Endothelial cell of umbilical vein (primary cell): ENCODE measurements around the gene CASD1. TPM values are rescaled to one million over a fixed set of nuclear protein-coding genes. Genes with fewer than 3 reads are reported as not detected.

Source experiments
- BruUV-seq: library from RNA; stranded (reverse); fragments of 400-500 nt; replicated peaks from 2 replicates; lab custom pipeline; 2021; lab: Mats Ljungman, UMichigan
- CTCF ChIA-PET: fragments of 300-600, 350-600 bp; sonication (Branson Sonifier 250); formaldehyde crosslinking; loops from one replicate; lab custom pipeline; 2021; ENCODE audit warnings: antibody characterized with exemption, inconsistent platforms; lab: Charles Lee
- POLR2A ChIA-PET: fragments of 300-600, 350-600 bp; sonication (Branson Sonifier 250); formaldehyde crosslinking; loops from one replicate; lab custom pipeline; 2021; ENCODE audit warnings: antibody characterized with exemption, inconsistent platforms; lab: Charles Lee
- DNase-seq: peaks from one replicate; pipeline ENCODE4 v3.0.0-alpha.2; 2011; ENCODE audit warnings: low read depth, low spot score
- FAIRE-seq: peaks from 2 replicates; lab custom pipeline; 2011; peaks lifted over from hg19 to GRCh38; lab: Jason Lieb, UNC
- H2AFZ ChIP-seq: 2 replicates; pipeline ENCODE4 v1.6.0; 2012; ENCODE audit warnings: low read depth, low read length, control low read depth, inconsistent platforms
- H3K27ac ChIP-seq: 2 replicates; pipeline ENCODE4 v1.5.1; 2011; ENCODE audit warnings: low read depth, mild to moderate bottlenecking, control low read depth, low read length, moderate library complexity; ENCODE audit not compliant: insufficient read depth
- H3K27me3 ChIP-seq, 2 experiments: 2 replicates each; pipeline versions ENCODE4 v1.6.0 to v1.6.1; 2011; ENCODE audit warnings: low read length in 2 of 2, mixed read lengths in 1 of 2; ENCODE audit not compliant: control insufficient read depth in 2 of 2, insufficient read depth in 2 of 2
- H3K36me3 ChIP-seq, 2 experiments: 2 replicates in 1 of 2; 3 replicates in 1 of 2; pipeline ENCODE4 v1.5.1; 2011; ENCODE audit warnings: low read length in 2 of 2, mild to moderate bottlenecking in 1 of 2, moderate library complexity in 1 of 2; ENCODE audit not compliant: control insufficient read depth in 2 of 2, insufficient read depth in 2 of 2; ENCODE audit errors: extremely low read depth in 1 of 2
- H3K4me1 ChIP-seq: 3 replicates; pipeline ENCODE4 v1.5.1; 2011; ENCODE audit warnings: mild to moderate bottlenecking, low read length; ENCODE audit not compliant: control insufficient read depth, insufficient read depth; ENCODE audit errors: extremely low read depth
- H3K4me2 ChIP-seq: 2 replicates; pipeline ENCODE4 v1.6.1; 2011; ENCODE audit warnings: low read length, control low read depth, mixed read lengths; ENCODE audit not compliant: insufficient read depth
- H3K4me3 ChIP-seq, 3 experiments: fragments of 200-600 bp in 1 of 3; sonication (generic), shearing (Covaris generic) in 1 of 3; replicated peaks in 1 of 3; 2 replicates each; pipeline ENCODE4 v1.5.1; 2011 to 2016; ENCODE audit warnings: control low read depth in 3 of 3, low read length in 3 of 3, mild to moderate bottlenecking in 2 of 3, inconsistent platforms in 1 of 3, low read depth in 1 of 3, moderate library complexity in 1 of 3; ENCODE audit not compliant: insufficient read depth in 1 of 3
- H3K79me2 ChIP-seq: 2 replicates; pipeline ENCODE4 v1.6.0; 2012; ENCODE audit warnings: low read length, inconsistent platforms; ENCODE audit not compliant: control insufficient read depth, insufficient read depth
- H3K9ac ChIP-seq: replicated peaks from 2 replicates; pipeline ENCODE3; 2011; ENCODE audit warnings: low read length, control low read depth; ENCODE audit not compliant: insufficient read depth; ENCODE audit errors: extremely low read depth
- H3K9me1 ChIP-seq: replicated peaks from 3 replicates; pipeline ENCODE4 v1.6.0; 2011; ENCODE audit warnings: mild to moderate bottlenecking, low read length; ENCODE audit not compliant: control insufficient read depth, insufficient read depth; ENCODE audit errors: extremely low read depth
- H3K9me3 ChIP-seq: replicated peaks from 2 replicates; pipeline ENCODE4 v1.5.1; 2012; ENCODE audit warnings: low read length, inconsistent platforms; ENCODE audit not compliant: control insufficient read depth, insufficient read depth
- H4K20me1 ChIP-seq: replicated peaks from 2 replicates; pipeline ENCODE3; 2011; ENCODE audit warnings: mild to moderate bottlenecking, low read length; ENCODE audit not compliant: control insufficient read depth, insufficient read depth; ENCODE audit errors: extremely low read depth
- EZH2 ChIP-seq: IDR thresholded peaks from 2 replicates; pipeline ENCODE4 v1.6.1; 2012; ENCODE audit warnings: borderline replicate concordance, low read depth, mild to moderate bottlenecking, moderate library complexity, low read length, inconsistent platforms; ENCODE audit not compliant: severe bottlenecking
- FOS ChIP-seq: IDR thresholded peaks from 2 replicates; pipeline ENCODE4 v1.6.1; 2011; ENCODE audit warnings: mild to moderate bottlenecking, low read length, moderate library complexity, borderline replicate concordance; ENCODE audit not compliant: insufficient read depth
- GATA2 ChIP-seq: IDR thresholded peaks from 2 replicates; pipeline ENCODE4 v1.7.0; 2011; ENCODE audit warnings: low read depth, mild to moderate bottlenecking, moderate library complexity, mixed read lengths, low read length; ENCODE audit not compliant: insufficient read length, insufficient read depth
- JUN ChIP-seq: IDR thresholded peaks from 2 replicates; pipeline ENCODE4 v1.6.1; 2011; ENCODE audit warnings: borderline replicate concordance, low read depth; ENCODE audit not compliant: insufficient read length, insufficient read depth
- MAX ChIP-seq: IDR thresholded peaks from 2 replicates; pipeline ENCODE4 v1.6.1; 2011; ENCODE audit not compliant: insufficient read depth, insufficient read length
- MYC ChIP-seq: IDR thresholded peaks from one replicate; pipeline ENCODE4 v1.6.1; 2011; ENCODE audit warnings: mild to moderate bottlenecking, low read depth, low read length
- POLR2A ChIP-seq: IDR thresholded peaks from 2 replicates; pipeline ENCODE4 v1.6.1; 2012; ENCODE audit warnings: low read depth, mild to moderate bottlenecking, control low read depth, low read length
- POLR2AphosphoS5 ChIP-seq: IDR thresholded peaks from 2 replicates; pipeline ENCODE4 v1.6.1; 2012; ENCODE audit warnings: low read depth, mild to moderate bottlenecking, control low read depth, low read length, moderate library complexity; ENCODE audit not compliant: insufficient read depth
- dilution Hi-C: fragments of 300-500 bp; cut with MboI; formaldehyde crosslinking; loops from one replicate; pipeline ENCODE4 v1.15.0; 2019; ENCODE audit warnings: low sequenced_read_pairs; ENCODE audit not compliant: extremely low pct_ligation_motif_present
- intact Hi-C: fragments of 100-400 bp; cut with micrococcal nuclease; formaldehyde crosslinking; loops from one replicate; pipeline ENCODE4 v1.10.0; 2022
- polyA plus RNA-seq, 4 experiments: library from polyadenylated mRNA; depleted of rRNA in 3 of 4; stranded (reverse) in 3 of 4; unstranded in 1 of 4; fragments of >200 nt; gene quantifications; 2 replicates each; pipeline versions ENCODE4 v1.2.1 to v1.2.3, GENCODE V29; 2011 to 2012; ENCODE audit warnings: missing spikeins in 1 of 4
- total RNA-seq: library from RNA; stranded (reverse); gene quantifications from 2 replicates; pipeline ENCODE4 v1.2.3, GENCODE V29; 2021
- TF ChIP-seq, protein P1 (sequence below), 2 donors: IDR thresholded peaks; 1 replicate in 1 of 2; 2 replicates in 1 of 2; pipeline ENCODE4 v1.5.1; 2011; ENCODE audit warnings: low read length in 2 of 2, mild to moderate bottlenecking in 2 of 2, moderate library complexity in 2 of 2, control low read depth in 1 of 2, inconsistent platforms in 1 of 2, low read depth in 1 of 2; ENCODE audit not compliant: insufficient read depth in 1 of 2; ENCODE audit errors: extremely low read depth in 1 of 2

The CASD1 gene
- total and polyA plus RNA-seq, 2 donors (not counting 3 experiments of a cell fraction or from before 2014, with no cell fraction given): 8.6 to 16.0 TPM

GRCh38 chr7:94571816-94572215 lies 62.2 kb downstream of the CASD1 start:
- Histone ChIP-seq H3K9me1 (no peaks in the 10 kb centered on the region), H3K4me2 (no peak overlapping the region), H3K27me3 (no peaks in the 10 kb centered on the region), H3K9me3 (no peaks in the 10 kb centered on the region), H3K79me2 (no peaks in the 10 kb centered on the region), H3K27ac (no peak overlapping the region), H3K9ac (no peak overlapping the region), H4K20me1 (no peaks in the 10 kb centered on the region), H3K36me3 (no peaks in the 10 kb centered on the region), H3K4me1 (no peaks in the 10 kb centered on the region), H3K4me3 (no peak overlapping the region), H2AFZ (no peak overlapping the region)
- DNase-seq: no peak
- TF ChIP-seq MAX (no peak), MYC (no peak), FOS (no peak), EZH2 (no peak), GATA2 (no peak), POLR2A (no peak), JUN (no peak), POLR2AphosphoS5 (no peak)
- TF ChIP-seq, protein P1, sequence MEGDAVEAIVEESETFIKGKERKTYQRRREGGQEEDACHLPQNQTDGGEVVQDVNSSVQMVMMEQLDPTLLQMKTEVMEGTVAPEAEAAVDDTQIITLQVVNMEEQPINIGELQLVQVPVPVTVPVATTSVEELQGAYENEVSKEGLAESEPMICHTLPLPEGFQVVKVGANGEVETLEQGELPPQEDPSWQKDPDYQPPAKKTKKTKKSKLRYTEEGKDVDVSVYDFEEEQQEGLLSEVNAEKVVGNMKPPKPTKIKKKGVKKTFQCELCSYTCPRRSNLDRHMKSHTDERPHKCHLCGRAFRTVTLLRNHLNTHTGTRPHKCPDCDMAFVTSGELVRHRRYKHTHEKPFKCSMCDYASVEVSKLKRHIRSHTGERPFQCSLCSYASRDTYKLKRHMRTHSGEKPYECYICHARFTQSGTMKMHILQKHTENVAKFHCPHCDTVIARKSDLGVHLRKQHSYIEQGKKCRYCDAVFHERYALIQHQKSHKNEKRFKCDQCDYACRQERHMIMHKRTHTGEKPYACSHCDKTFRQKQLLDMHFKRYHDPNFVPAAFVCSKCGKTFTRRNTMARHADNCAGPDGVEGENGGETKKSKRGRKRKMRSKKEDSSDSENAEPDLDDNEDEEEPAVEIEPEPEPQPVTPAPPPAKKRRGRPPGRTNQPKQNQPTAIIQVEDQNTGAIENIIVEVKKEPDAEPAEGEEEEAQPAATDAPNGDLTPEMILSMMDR (IDR thresholded peaks at IDR 0.05; ENCODE audit: extremely low read depth in 1 of 2, insufficient read depth in 1 of 2, low read depth in 1 of 2, low read length in 2 of 2): no peak
- dilution Hi-C loops (no loop called here), intact Hi-C loops (no loop called here)
- no peak for FAIRE-seq
- no TSS peak for BruUV-seq
- ChIA-PET CTCF (no interaction called here), POLR2A (no interaction called here)
